PFSK-1 (cell line): ENCODE results near the gene HEATR3.

ENCODE experiments used
- FOXP2 ChIP-seq: optimal IDR thresholded peaks from 2 replicates; pipeline ENCODE3; 2011; ENCODE audit warnings: borderline replicate concordance, control low read depth, inconsistent platforms; ENCODE audit not compliant: insufficient read depth; ENCODE audit errors: extremely low read length, extremely low read depth
- POLR2AphosphoS5 ChIP-seq: IDR thresholded peaks from 2 replicates; pipeline ENCODE4 v1.6.1; 2012; ENCODE audit warnings: low read depth, mild to moderate bottlenecking, control low read depth, low read length, moderate library complexity
- SIN3A ChIP-seq: IDR thresholded peaks from 2 replicates; pipeline ENCODE4 v1.6.1; 2012; ENCODE audit warnings: mild to moderate bottlenecking, low read length, moderate library complexity, borderline replicate concordance; ENCODE audit not compliant: insufficient read depth
- TAF1 ChIP-seq: IDR thresholded peaks from 2 replicates; pipeline ENCODE4 v1.6.1; 2012; ENCODE audit warnings: low read length, control low read depth, borderline replicate concordance; ENCODE audit not compliant: insufficient read depth
- TF ChIP-seq, protein P1 (sequence below), 2 experiments: IDR thresholded peaks; 2 replicates each; pipeline versions ENCODE4 v1.6.1 to v1.8.0; 2011 to 2012; ENCODE audit warnings: low read depth in 2 of 2, low read length in 2 of 2, control low read depth in 1 of 2, inconsistent platforms in 1 of 2, mild to moderate bottlenecking in 1 of 2, moderate library complexity in 1 of 2; ENCODE audit not compliant: insufficient read depth in 1 of 2

The HEATR3 gene

DNA sequence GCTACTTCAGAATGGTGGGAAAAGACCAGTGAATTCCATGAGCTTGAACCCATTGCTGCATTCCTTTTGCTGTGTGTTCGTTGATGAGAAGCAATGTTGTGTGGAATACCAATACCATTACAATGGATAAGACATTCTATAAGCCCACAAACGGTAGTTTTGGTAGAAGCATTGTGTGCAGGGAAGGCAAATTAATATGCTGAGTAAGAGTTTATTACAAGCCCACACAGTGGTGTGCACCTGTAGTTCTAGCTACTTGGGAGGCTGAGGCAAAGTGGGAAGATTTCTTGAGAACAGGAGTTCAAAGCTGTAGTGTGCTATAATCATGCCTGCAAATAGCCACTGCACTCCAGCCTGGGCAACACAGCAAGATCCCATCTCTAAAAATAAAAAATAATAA lies 67.4 kb downstream of the HEATR3 start:
- TF ChIP-seq SIN3A (no peak), FOXP2 (no peak), POLR2AphosphoS5 (no peak), TAF1 (no peak)
- TF ChIP-seq, protein P1, sequence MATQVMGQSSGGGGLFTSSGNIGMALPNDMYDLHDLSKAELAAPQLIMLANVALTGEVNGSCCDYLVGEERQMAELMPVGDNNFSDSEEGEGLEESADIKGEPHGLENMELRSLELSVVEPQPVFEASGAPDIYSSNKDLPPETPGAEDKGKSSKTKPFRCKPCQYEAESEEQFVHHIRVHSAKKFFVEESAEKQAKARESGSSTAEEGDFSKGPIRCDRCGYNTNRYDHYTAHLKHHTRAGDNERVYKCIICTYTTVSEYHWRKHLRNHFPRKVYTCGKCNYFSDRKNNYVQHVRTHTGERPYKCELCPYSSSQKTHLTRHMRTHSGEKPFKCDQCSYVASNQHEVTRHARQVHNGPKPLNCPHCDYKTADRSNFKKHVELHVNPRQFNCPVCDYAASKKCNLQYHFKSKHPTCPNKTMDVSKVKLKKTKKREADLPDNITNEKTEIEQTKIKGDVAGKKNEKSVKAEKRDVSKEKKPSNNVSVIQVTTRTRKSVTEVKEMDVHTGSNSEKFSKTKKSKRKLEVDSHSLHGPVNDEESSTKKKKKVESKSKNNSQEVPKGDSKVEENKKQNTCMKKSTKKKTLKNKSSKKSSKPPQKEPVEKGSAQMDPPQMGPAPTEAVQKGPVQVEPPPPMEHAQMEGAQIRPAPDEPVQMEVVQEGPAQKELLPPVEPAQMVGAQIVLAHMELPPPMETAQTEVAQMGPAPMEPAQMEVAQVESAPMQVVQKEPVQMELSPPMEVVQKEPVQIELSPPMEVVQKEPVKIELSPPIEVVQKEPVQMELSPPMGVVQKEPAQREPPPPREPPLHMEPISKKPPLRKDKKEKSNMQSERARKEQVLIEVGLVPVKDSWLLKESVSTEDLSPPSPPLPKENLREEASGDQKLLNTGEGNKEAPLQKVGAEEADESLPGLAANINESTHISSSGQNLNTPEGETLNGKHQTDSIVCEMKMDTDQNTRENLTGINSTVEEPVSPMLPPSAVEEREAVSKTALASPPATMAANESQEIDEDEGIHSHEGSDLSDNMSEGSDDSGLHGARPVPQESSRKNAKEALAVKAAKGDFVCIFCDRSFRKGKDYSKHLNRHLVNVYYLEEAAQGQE (IDR thresholded peaks at IDR 0.05; ENCODE audit: insufficient read depth in 1 of 2, low read depth in 2 of 2, low read length in 2 of 2) = no peak

DNA sequence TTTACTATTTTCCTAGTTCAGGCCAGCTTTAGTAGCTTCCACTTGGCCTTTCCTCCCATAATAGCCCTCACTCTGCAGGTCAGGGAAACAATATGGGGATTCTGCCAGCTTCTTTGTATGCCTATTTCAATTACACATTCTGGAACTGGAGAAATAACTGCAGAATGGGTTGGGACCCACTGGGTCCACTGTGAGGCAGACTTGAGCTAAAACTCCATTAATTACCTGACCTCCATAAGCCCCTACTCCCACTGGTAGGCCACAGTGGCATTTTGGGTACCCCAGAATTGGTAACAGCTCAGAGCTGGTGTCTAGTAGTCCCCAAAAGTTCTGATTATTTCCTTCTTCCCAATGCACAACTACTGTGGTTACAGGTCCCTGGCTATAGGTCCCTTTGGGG lies 70.6 kb downstream of the HEATR3 start:
- no peak for TF ChIP-seq SIN3A
- TF ChIP-seq, protein P1 (IDR thresholded peaks at IDR 0.05; ENCODE audit: insufficient read depth in 1 of 2, low read depth in 2 of 2, low read length in 2 of 2) = no peak
- no peak for TF ChIP-seq TAF1
- TF ChIP-seq FOXP2 = no peak
- no peak for TF ChIP-seq POLR2AphosphoS5

DNA sequence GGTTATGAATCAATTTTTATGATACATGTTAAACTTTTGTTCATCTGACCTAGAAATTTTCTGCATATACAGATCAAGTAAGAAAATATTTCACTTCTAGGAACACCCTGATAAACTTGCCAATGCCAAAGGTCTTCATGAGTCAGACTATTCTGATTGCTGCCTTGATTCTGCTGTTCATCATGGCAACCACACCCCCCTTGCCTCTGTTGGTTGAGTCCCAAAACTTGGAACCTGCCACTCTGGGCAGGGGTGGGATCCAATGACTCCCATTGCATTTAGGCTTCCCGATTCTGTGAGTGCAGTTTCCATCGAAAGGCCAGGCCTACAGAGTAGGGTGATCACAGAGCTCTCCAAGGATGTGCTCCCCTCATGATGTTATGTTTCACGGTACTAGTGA lies 71.5 kb downstream of the HEATR3 start:
- TF ChIP-seq SIN3A (no peak), TAF1 (no peak), FOXP2 (no peak), POLR2AphosphoS5 (no peak)
- TF ChIP-seq, protein P1 (IDR thresholded peaks at IDR 0.05; ENCODE audit: insufficient read depth in 1 of 2, low read depth in 2 of 2, low read length in 2 of 2) = no peak

DNA sequence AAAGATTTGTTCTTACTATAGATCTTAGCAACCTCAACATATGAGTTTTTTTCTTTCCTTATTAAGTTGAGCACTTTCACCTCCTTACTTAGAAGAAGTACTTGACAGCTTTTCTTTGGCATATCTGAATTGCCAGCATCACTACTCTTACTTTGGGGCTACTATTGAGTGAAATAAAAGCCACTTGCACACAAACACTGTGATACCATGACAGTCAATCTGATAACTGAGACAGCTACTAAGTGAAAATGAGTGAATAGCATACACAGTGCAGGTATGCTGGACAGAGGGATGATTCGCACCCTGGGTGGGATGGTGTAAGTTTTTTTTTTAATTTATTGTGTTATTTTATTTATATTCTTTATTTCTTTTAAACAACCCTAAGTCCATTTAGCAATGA lies 73.8 kb downstream of the HEATR3 start:
- TF ChIP-seq POLR2AphosphoS5 = no peak
- no peak for TF ChIP-seq TAF1
- TF ChIP-seq SIN3A = no peak
- no peak for TF ChIP-seq FOXP2
- TF ChIP-seq, protein P1 (IDR thresholded peaks at IDR 0.05; ENCODE audit: insufficient read depth in 1 of 2, low read depth in 2 of 2, low read length in 2 of 2) = no peak

DNA sequence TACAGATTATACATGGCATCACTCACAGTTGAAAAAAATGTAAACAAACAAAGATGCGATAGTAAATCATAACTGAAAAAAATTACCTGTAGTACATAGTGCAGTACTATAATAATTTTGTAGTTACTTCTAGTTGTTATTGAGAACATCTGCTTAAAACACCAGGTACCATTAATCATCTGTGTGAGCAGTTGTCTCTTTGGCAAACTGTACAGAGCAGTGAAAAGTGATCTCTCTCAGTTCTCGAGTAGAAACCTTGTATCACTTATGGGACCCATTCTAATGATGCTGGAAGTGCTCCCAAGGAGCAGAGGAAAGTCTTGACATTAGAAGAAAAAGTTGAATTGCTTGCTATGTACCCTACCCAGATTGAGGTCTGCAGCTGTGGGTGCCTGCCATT lies 78.4 kb downstream of the HEATR3 start:
- TF ChIP-seq POLR2AphosphoS5 = no peak
- TF ChIP-seq, protein P1 (IDR thresholded peaks at IDR 0.05; ENCODE audit: insufficient read depth in 1 of 2, low read depth in 2 of 2, low read length in 2 of 2) = no peak
- TF ChIP-seq TAF1 = no peak
- TF ChIP-seq FOXP2 = no peak
- TF ChIP-seq SIN3A = no peak
